ENCODE data around the gene FLT3.
A peak's percentile ranks its signal among the peaks of the same experiment; 100 is the strongest.

The FLT3 gene

GRCh38 chr13:27955014-27955591 is 145.3 kb downstream of the FLT3 start:
- H3K4me3 ChIP-seq (ENCODE audit: low read depth, low read length): peak overlapping the region; percentile 54
- TF ChIP-seq CTCF (IDR thresholded peaks at IDR 0.05; ENCODE audit: low read depth, low read length) (no peak), MAX (IDR thresholded peaks at IDR 0.05; ENCODE audit: low read depth, low read length) (no peak), POLR2A (IDR thresholded peaks at IDR 0.05; ENCODE audit: extremely low read depth, insufficient read length) (no peak), MYC (IDR thresholded peaks at IDR 0.05; ENCODE audit: low read depth, low read length) (no peak)
- DNase-seq (ENCODE audit: low read depth): no peak

DNA sequence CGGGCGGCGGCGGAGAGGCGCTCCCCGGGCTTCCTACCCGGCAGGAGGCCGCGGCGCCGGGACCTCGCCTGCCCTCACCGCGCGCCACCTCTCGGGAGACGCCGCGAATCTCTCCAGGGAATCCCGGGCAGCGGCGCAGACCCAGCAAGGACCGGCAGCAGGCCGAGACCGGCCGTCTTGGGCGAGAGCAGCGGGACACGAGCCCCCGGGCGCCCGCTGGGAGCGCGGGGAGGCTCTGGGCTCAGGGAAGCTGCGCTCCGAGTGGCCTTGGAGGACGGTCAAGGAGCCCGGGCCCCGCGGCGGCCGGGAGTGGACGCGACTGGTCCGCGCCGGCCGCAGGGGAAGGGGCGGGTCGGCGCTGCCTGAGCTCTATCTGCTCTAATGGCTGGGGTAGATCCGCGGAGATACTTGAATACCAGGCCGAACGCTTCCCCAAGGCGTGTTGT is 145.9 kb downstream of the FLT3 start:
- peak; percentile 80 for DNase-seq (ENCODE audit: low read depth)
- H3K4me3 ChIP-seq (ENCODE audit: low read depth, low read length): peak overlapping the region; percentile 54
- TF ChIP-seq MAX (IDR thresholded peaks at IDR 0.05; ENCODE audit: low read depth, low read length) (no peak), MYC (IDR thresholded peaks at IDR 0.05; ENCODE audit: low read depth, low read length) (no peak), CTCF (IDR thresholded peaks at IDR 0.05; ENCODE audit: low read depth, low read length) (no peak), POLR2A (IDR thresholded peaks at IDR 0.05; ENCODE audit: extremely low read depth, insufficient read length) (no peak)

DNA sequence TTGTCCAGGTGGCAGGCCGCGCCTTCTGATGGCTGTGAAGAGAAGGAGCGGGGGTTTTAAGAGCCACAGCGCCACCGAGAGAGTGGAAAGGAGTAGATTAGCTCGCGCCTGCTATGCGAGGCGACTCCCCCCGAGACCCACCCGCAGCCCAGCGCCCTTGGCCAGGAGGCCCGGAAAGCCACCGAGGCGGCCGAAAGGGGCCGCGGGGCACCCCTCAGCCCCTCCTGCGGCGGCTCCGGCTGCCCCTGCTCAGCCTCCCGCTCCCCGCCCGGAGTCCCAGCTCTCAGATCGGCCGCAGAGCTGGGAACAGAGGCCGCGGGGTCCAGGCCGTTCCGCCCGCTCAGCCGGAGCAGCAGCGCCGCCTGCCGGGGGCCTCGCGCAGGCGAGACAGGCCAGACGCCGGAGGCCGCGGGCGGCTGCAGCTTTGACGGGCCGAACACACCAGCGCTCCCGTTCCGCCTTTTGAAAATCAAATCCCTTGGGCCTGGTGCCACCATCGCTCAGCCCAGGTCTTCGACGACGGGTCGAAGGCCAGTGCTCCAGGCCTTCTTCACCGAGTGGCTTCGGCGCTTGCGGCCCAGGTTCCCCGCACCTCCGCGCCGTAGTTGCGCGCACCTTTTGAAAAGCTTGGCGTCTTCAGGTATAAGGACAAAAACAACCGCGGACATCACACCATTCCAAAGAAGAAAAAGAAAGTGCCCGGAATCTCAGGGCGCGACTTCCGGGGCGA is 146.5 kb downstream of the FLT3 start:
- TF ChIP-seq MYC (IDR thresholded peaks at IDR 0.05; ENCODE audit: low read depth, low read length): peak; percentile 64
- peak; percentile 63; the same call in 1 of the 2 replicates for TF ChIP-seq MAX (IDR thresholded peaks at IDR 0.05; ENCODE audit: low read depth, low read length)
- peak; percentile 87 for TF ChIP-seq CTCF (IDR thresholded peaks at IDR 0.05; ENCODE audit: low read depth, low read length)
- TF ChIP-seq POLR2A (IDR thresholded peaks at IDR 0.05; ENCODE audit: extremely low read depth, insufficient read length): no peak
- DNase-seq (ENCODE audit: low read depth): peak; percentile 95
- H3K4me3 ChIP-seq (ENCODE audit: low read depth, low read length): peak overlapping the region; percentile 56
